ENCODE results near the gene GPC6. TPM values are rescaled to one million over a fixed set of nuclear protein-coding genes. Genes with fewer than 3 reads are reported as not detected.

Gene GPC6
- total and polyA plus RNA-seq, 12 donors = 0.15 to 5.4 (median 2.5) TPM

DNA sequence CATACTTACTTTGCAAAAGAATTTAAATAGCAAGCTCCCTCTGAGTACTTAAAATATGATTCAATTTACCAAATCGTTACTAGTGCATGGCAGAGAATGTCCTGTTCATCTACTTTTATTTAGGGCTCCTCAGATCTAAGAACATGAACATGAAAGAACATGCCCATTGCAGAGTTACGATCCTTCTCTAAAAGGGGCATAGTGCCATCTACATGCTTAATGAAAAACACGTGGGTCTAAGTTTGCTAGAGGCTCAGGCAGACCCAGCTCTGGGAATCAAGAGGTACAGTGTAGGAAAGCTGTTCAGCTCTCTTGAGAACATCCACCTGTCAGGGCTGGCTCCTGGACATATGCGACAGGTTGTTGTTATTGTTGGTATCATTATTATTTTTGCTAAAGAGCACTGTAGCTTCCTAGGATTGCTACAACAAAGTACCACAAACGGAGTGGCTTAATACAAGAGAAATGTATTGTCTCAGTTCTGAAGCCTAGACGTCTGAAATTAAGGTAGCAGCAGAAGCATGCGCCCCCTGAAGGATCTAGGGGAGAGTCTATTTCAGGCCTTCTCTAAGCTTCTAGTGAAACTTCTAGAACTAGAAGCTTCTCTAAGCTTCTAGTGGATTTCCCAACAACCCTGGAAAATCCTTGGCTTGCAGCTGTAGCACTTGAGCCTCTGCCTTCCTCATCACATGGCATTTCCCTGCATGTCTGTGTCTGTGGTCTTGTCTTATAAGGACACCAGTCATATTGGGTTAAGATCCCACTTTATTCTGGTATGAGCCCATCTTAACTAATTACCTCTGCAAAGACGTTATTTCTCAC is 1119.0 kb downstream of the GPC6 start:
- H3K36me3 ChIP-seq = no peaks in the 10 kb centered on the region
- 52 to 60% methylated on average over 8 of the region's 8 CpGs for WGBS, 2 donors
- peak in 5 of 8 donors; percentile 30 to 60 (median 47) for ATAC-seq

DNA sequence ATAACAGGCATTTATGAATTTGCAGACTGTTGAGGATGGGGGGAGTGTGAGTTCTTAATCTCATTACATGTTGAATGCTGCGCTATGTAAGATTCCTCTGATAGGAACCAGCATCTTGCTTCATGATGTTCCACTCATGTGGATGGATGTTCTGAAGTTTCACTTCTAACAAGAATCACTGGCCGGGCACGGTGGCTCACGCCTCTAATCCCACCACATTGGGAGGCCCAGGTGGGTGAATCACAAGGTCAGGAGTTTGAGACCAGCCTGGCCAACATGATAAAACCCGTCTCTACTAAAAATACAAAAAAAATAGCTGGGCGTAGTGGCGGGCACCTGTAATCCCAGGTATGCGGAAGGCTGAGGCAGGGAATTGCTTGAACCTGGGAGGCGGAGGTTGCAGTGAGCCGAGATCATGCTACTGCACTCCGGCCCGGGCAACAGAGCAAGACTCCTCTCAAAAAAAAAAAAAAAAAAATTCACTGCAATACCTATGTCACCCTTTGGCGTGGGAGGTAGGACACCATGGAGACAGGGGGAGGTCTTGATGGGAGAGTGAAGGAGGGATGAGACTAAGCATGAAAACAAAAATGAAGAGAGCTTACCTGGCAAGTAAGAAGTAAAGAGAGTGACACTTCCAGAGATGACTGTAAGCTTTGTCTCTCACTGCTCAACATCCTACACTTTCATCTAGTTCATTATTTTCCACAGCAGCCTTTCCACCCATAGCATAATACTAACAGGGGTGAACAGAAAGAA is 1119.8 kb downstream of the GPC6 start:
- ATAC-seq = no peak

More for the DNA sequence above, 1119.0 kb downstream of the GPC6 start:
- intact Hi-C loops (cut with DNase I) = loop anchor here in 1 of 10 donors (5.0 kb wide), 1 partner anchor 153 kb away; no protein-coding TSS in a partner anchor
- Histone ChIP-seq H3K4me3 (no peak overlapping the region), H3K9me3 (no peaks in the 10 kb centered on the region), H3K27ac (no peak overlapping the region), H3K4me1 (peaks cover 0 to 26% (median 9%) of the 10 kb centered on the region in 9 donors), H3K27me3 (peaks cover 0 to 7% (median 0%) of the 10 kb centered on the region in 7 donors)
- TF ChIP-seq, protein P1, sequence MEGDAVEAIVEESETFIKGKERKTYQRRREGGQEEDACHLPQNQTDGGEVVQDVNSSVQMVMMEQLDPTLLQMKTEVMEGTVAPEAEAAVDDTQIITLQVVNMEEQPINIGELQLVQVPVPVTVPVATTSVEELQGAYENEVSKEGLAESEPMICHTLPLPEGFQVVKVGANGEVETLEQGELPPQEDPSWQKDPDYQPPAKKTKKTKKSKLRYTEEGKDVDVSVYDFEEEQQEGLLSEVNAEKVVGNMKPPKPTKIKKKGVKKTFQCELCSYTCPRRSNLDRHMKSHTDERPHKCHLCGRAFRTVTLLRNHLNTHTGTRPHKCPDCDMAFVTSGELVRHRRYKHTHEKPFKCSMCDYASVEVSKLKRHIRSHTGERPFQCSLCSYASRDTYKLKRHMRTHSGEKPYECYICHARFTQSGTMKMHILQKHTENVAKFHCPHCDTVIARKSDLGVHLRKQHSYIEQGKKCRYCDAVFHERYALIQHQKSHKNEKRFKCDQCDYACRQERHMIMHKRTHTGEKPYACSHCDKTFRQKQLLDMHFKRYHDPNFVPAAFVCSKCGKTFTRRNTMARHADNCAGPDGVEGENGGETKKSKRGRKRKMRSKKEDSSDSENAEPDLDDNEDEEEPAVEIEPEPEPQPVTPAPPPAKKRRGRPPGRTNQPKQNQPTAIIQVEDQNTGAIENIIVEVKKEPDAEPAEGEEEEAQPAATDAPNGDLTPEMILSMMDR (IDR thresholded peaks at IDR 0.05) = peak in 2 of 9 donors; percentile 8 to 36
- DNase-seq = no peak

GRCh38 chr13:94351292-94351990 is 1124.8 kb downstream of the GPC6 start:
- intact Hi-C loops (cut with DNase I) = no loop called here
- Histone ChIP-seq H3K27me3 (no peaks in the 10 kb centered on the region), H3K4me1 (peaks cover 0 to 5% (median 0%) of the 10 kb centered on the region in 9 donors), H3K27ac (peak overlapping the region in 1 of 10 donors; percentile 10), H3K36me3 (no peaks in the 10 kb centered on the region), H3K9me3 (no peaks in the 10 kb centered on the region), H3K4me3 (no peak overlapping the region)
- ATAC-seq (no peak), DNase-seq (no peak)
- TF ChIP-seq, protein P1 (IDR thresholded peaks at IDR 0.05) = no peak
- 74 to 79% methylated on average over 5 of the region's 5 CpGs for WGBS, 2 donors

More for the DNA sequence above, 1119.8 kb downstream of the GPC6 start:
- DNase-seq = no peak
- no peak overlapping the region for H3K27ac ChIP-seq
- no peak overlapping the region for H3K4me3 ChIP-seq
- peaks cover 0 to 26% (median 9%) of the 10 kb centered on the region in 9 donors for H3K4me1 ChIP-seq
- no peaks in the 10 kb centered on the region for H3K9me3 ChIP-seq
- H3K27me3 ChIP-seq = peaks cover 0 to 7% (median 0%) of the 10 kb centered on the region in 7 donors
- TF ChIP-seq, protein P1 (IDR thresholded peaks at IDR 0.05) = no peak
- H3K36me3 ChIP-seq = no peaks in the 10 kb centered on the region
- intact Hi-C loops (cut with DNase I) = loop anchor here in 1 of 10 donors (5.0 kb wide), 1 partner anchor 154 kb away; no protein-coding TSS in a partner anchor
- WGBS, 2 donors = 96 to 98% methylated on average over 13 of the region's 13 CpGs

DNA sequence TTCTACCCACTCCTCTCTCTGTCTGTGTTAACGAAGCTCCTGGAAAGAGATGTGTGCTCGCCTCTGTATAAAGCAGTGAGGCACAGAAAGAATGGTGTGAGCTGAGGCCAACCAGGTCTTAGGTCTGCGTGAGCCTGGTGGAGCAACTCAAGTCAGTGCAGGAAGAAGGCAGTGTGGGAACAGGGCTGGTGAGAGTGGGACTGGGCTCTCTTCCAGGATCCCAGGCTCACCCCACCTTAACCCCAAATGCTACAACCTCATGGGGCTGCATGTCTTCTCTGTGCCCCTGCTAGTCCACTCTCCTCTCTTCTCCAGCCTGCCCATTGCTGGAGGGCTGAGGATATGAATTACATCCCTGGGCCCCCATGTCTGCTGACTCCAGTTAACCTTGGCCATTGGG is 1125.5 kb downstream of the GPC6 start:
- Histone ChIP-seq H3K9me3 (no peaks in the 10 kb centered on the region), H3K27ac (peak overlapping the region in 1 of 10 donors; percentile 12), H3K4me1 (peaks cover 0 to 5% (median 0%) of the 10 kb centered on the region in 9 donors), H3K4me3 (no peak overlapping the region), H3K36me3 (no peaks in the 10 kb centered on the region), H3K27me3 (no peaks in the 10 kb centered on the region)
- TF ChIP-seq, protein P1 (IDR thresholded peaks at IDR 0.05) = no peak
- WGBS, 2 donors = 73 to 77% methylated on average over 3 of the region's 3 CpGs
- intact Hi-C loops (cut with DNase I) = no loop called here
- ATAC-seq (peak in 1 of 8 donors; percentile 37), DNase-seq (no peak)

Measured in heart right ventricle (tissue), 16 donors.